ENCODE measurements around the gene RNU2-1. TPM values are rescaled to one million over a fixed set of nuclear protein-coding genes. Genes with fewer than 3 reads are reported as not detected.
"Not testable (repeated sequence)": the region's sequence is repeated elsewhere in the genome, so short reads cannot be mapped to it uniquely, and the experiment has no call there.

The RNU2-1 gene
- polyA plus RNA-seq, 1 donor = not detected

GRCh38 chr17:43216369-43216761, 17.4 kb downstream of the RNU2-1 start:
- Histone ChIP-seq H3K27ac (ENCODE audit: low read length) (peak overlapping the region; percentile 89), H3K27me3 (ENCODE audit: control insufficient read depth, insufficient read depth, low read length) (no peaks in the 10 kb centered on the region), H3K4me3 (ENCODE audit: low read length) (no peak overlapping the region), H3K36me3 (ENCODE audit: control insufficient read depth, insufficient read depth, low read length) (peaks cover 47% of the 10 kb centered on the region), H3K4me1 (ENCODE audit: control insufficient read depth, insufficient read depth, low read length) (peaks cover 58% of the 10 kb centered on the region), H3K9me3 (ENCODE audit: control insufficient read depth, low read depth, low read length) (no peaks in the 10 kb centered on the region)
- no CpG with 5 or more reads among the region's 4 CpGs for WGBS (ENCODE audit: insufficient coverage, low lambda C conversion rate)
- no peak for DNase-seq

- H3K27me3 ChIP-seq (ENCODE audit: control insufficient read depth, insufficient read depth, low read length) = no peaks in the 10 kb centered on the region
- no peak overlapping the region for H3K4me3 ChIP-seq (ENCODE audit: low read length)
- H3K4me1 ChIP-seq (ENCODE audit: control insufficient read depth, insufficient read depth, low read length) = peaks cover 66% of the 10 kb centered on the region
- peaks cover 39% of the 10 kb centered on the region for H3K36me3 ChIP-seq (ENCODE audit: control insufficient read depth, insufficient read depth, low read length)
- H3K9me3 ChIP-seq (ENCODE audit: control insufficient read depth, low read depth, low read length) = no peaks in the 10 kb centered on the region
- DNase-seq = no peak
- H3K27ac ChIP-seq (ENCODE audit: low read length) = peak overlapping the region; percentile 89
- no CpG with 5 or more reads among the region's 3 CpGs for WGBS (ENCODE audit: insufficient coverage, low lambda C conversion rate)
These were observed 18.4 kb downstream of the RNU2-1 start for GRCh38 chr17:43215341-43215740.

DNA sequence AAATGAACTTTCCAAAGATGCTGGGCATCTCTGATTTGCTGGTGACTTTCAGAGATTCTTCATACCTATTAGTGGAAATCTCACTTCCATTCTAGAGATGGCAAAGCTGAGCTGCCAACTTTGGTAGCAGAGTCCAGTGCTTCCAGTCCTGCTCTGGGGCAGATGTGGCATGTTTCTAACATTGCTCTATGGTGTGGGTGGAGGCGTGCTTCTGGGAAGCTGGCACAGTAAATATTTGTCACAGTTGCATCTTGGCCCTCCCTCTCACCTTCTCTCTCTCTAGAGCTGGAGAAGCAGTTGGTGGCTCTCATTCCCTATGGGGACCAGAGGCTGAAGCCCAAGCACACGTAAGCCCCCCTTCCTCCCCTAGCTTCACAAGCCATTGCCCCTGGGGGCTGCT, 20.2 kb downstream of the RNU2-1 start:
- peaks cover 54% of the 10 kb centered on the region for H3K4me1 ChIP-seq (ENCODE audit: control insufficient read depth, insufficient read depth, low read length)
- no peaks in the 10 kb centered on the region for H3K9me3 ChIP-seq (ENCODE audit: control insufficient read depth, low read depth, low read length)
- peak overlapping the region; percentile 95 for H3K27ac ChIP-seq (ENCODE audit: low read length)
- no peaks in the 10 kb centered on the region for H3K27me3 ChIP-seq (ENCODE audit: control insufficient read depth, insufficient read depth, low read length)
- H3K4me3 ChIP-seq (ENCODE audit: low read length) = peak overlapping the region; percentile 78
- no peak for DNase-seq
- no CpG with 5 or more reads among the region's 2 CpGs for WGBS (ENCODE audit: insufficient coverage, low lambda C conversion rate)
- peaks cover 42% of the 10 kb centered on the region for H3K36me3 ChIP-seq (ENCODE audit: control insufficient read depth, insufficient read depth, low read length)

DNA sequence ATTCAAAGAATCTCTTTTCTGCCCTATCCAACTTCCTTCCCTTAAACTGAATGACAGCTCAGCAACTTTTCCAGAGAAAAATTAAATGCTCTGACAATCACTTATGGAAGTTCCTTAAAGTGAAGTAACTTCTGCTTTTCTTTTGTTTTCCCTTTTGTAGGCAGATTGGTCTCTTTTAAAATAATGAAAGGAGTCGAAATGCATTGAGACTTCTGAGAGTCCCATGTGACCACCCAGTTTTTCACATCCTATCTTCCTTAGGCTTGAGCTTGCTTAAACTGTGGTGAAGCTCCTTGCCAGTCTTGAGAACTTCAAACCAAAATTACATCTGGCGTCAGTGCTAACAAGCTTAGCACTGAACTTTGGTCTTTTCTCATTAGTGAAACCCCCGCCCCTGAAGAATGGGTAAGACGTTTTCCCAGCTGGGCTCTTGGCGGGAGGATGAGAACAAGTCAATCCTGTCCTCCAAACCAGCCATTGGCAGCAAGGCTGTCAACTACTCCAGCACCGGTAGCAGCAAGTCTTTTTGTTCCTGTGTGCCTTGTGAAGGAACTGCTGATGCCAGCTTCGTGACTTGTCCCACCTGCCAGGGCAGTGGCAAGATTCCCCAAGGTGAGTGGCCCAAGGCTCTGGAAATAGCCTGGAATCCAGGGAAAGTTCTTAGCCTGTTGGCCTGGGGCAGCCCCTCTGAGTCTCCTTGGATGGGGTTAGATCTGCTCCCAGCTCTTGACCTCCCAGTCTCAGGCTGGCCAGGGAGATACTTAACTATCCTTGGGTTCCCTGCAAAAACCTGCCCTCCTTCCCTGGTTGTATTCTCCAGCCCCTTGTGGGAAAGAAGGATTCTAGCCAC, 20.9 kb downstream of the RNU2-1 start:
- Histone ChIP-seq H3K27me3 (ENCODE audit: control insufficient read depth, insufficient read depth, low read length) (no peaks in the 10 kb centered on the region), H3K36me3 (ENCODE audit: control insufficient read depth, insufficient read depth, low read length) (peaks cover 43% of the 10 kb centered on the region), H3K4me1 (ENCODE audit: control insufficient read depth, insufficient read depth, low read length) (peaks cover 49% of the 10 kb centered on the region), H3K4me3 (ENCODE audit: low read length) (peak overlapping the region; percentile 78), H3K27ac (ENCODE audit: low read length) (peak overlapping the region; percentile 95), H3K9me3 (ENCODE audit: control insufficient read depth, low read depth, low read length) (no peaks in the 10 kb centered on the region)
- DNase-seq = peak; percentile 52 to 77
- WGBS (ENCODE audit: insufficient coverage, low lambda C conversion rate) = no CpG with 5 or more reads among the region's 7 CpGs

GRCh38 chr17:43211480-43212402, 22.0 kb downstream of the RNU2-1 start, which contains the start of gene TMEM106A:
TMEM106A (plus strand) TSS chr17:43211875; CDS start chr17:43213042, 1,167 bp downstream.
- H3K27ac ChIP-seq (ENCODE audit: low read length) = peak within 1 kb of the TSS; percentile 95
- H3K4me1 ChIP-seq (ENCODE audit: control insufficient read depth, insufficient read depth, low read length) = peaks cover 38% of the 10 kb centered on the region
- DNase-seq = peak; percentile 80 to 90
- no CpG with 5 or more reads among the region's 54 CpGs for WGBS (ENCODE audit: insufficient coverage, low lambda C conversion rate)
- H3K27me3 ChIP-seq (ENCODE audit: control insufficient read depth, insufficient read depth, low read length) = no peaks in the 10 kb centered on the region
- H3K9me3 ChIP-seq (ENCODE audit: control insufficient read depth, low read depth, low read length) = no peaks in the 10 kb centered on the region
- H3K4me3 ChIP-seq (ENCODE audit: low read length) = peak within 1 kb of the TSS; percentile 78
- H3K36me3 ChIP-seq (ENCODE audit: control insufficient read depth, insufficient read depth, low read length) = peaks cover 51% of the 10 kb centered on the region

DNA sequence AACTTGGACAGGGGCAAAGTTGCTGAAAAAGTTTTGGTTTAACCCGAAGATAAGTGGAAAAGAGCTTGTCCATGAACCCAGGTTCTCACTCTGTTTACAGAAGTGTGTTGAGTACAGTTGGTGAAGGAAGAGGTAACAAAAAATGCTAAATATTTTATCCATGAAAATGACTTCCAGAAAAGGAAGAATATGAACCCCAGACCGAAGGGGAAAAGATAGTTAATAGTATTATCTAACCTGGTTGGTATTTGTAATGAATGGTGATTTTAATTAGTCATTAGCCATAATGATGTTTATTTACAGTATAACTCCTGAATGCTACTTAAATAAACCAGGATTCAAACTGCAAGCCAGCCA, 22.7 kb downstream of the RNU2-1 start:
- no peaks in the 10 kb centered on the region for H3K9me3 ChIP-seq (ENCODE audit: control insufficient read depth, low read depth, low read length)
- WGBS (ENCODE audit: insufficient coverage, low lambda C conversion rate) = 24% methylated on average over 2 of the region's 2 CpGs
- peak in 1 of 2 donors; percentile 22 for DNase-seq
- H3K4me3 ChIP-seq (ENCODE audit: low read length) = peak overlapping the region; percentile 78
- H3K27me3 ChIP-seq (ENCODE audit: control insufficient read depth, insufficient read depth, low read length) = no peaks in the 10 kb centered on the region
- H3K27ac ChIP-seq (ENCODE audit: low read length) = peak overlapping the region; percentile 90
- peaks cover 49% of the 10 kb centered on the region for H3K36me3 ChIP-seq (ENCODE audit: control insufficient read depth, insufficient read depth, low read length)
- H3K4me1 ChIP-seq (ENCODE audit: control insufficient read depth, insufficient read depth, low read length) = peaks cover 32% of the 10 kb centered on the region

DNA sequence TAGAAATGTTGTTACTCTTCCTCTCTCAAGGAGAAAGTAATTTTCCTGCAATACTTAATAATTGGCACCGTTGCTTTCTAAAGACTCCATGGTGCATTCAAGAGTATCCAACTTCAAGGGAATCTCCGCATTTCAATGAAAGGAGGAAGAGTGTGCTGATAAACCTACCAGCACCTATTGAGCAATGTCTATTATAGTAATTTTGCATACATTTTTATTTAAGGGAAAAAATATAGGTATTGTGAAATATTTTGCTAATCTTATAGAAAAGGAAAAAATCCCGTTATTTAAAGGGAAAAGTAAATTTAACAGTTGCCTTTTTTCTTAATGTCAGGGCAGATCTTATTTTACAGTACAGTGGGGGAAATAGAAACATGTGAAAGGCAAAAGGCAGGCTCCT, 23.2 kb downstream of the RNU2-1 start:
- Histone ChIP-seq H3K4me1 (ENCODE audit: control insufficient read depth, insufficient read depth, low read length) (peaks cover 27% of the 10 kb centered on the region), H3K9me3 (ENCODE audit: control insufficient read depth, low read depth, low read length) (no peaks in the 10 kb centered on the region), H3K36me3 (ENCODE audit: control insufficient read depth, insufficient read depth, low read length) (peaks cover 46% of the 10 kb centered on the region), H3K27ac (ENCODE audit: low read length) (peak overlapping the region; percentile 90), H3K27me3 (ENCODE audit: control insufficient read depth, insufficient read depth, low read length) (no peaks in the 10 kb centered on the region), H3K4me3 (ENCODE audit: low read length) (no peak overlapping the region)
- WGBS (ENCODE audit: insufficient coverage, low lambda C conversion rate) = 65% methylated on average over 2 of the region's 3 CpGs
- DNase-seq = no peak

GRCh38 chr17:43203013-43203412, 30.8 kb downstream of the RNU2-1 start:
- not testable (repeated sequence) for H3K27me3 ChIP-seq (ENCODE audit: control insufficient read depth, insufficient read depth, low read length); H3K4me1 ChIP-seq (ENCODE audit: control insufficient read depth, insufficient read depth, low read length); H3K9me3 ChIP-seq (ENCODE audit: control insufficient read depth, low read depth, low read length); H3K4me3 ChIP-seq (ENCODE audit: low read length)
- H3K36me3 ChIP-seq (ENCODE audit: control insufficient read depth, insufficient read depth, low read length) = peaks cover 82% of the 10 kb centered on the region
- H3K27ac ChIP-seq (ENCODE audit: low read length) = peak overlapping the region; percentile 65
- peak; percentile 25 to 54 for DNase-seq
- WGBS (ENCODE audit: insufficient coverage, low lambda C conversion rate) = no CpG with 5 or more reads among the region's 3 CpGs

DNA sequence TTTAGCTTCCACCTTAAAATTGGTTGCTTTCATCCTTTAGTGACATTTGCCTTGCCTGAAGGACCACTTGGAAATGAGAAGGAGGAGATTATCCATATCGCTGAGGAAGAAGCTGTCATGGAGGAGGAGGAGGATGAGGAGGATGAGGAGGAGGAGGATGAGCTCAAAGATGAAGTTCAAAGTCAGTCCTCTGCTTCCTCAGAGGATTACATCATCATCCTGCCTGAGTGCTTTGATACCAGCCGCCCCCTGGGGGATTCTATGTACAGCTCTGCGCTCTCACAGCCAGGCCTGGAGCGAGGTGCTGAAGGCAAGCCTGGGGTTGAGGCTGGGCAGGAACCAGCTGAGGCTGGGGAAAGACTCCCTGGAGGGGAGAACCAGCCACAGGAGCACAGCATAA, 33.6 kb downstream of the RNU2-1 start:
- DNase-seq = no peak
- no peak overlapping the region for H3K4me3 ChIP-seq (ENCODE audit: low read length)
- peaks cover 82% of the 10 kb centered on the region for H3K36me3 ChIP-seq (ENCODE audit: control insufficient read depth, insufficient read depth, low read length)
- H3K27ac ChIP-seq (ENCODE audit: low read length) = no peak overlapping the region
- no peaks in the 10 kb centered on the region for H3K27me3 ChIP-seq (ENCODE audit: control insufficient read depth, insufficient read depth, low read length)
- H3K4me1 ChIP-seq (ENCODE audit: control insufficient read depth, insufficient read depth, low read length) = peaks cover 4% of the 10 kb centered on the region
- no CpG with 5 or more reads among the region's 4 CpGs for WGBS (ENCODE audit: insufficient coverage, low lambda C conversion rate)
- H3K9me3 ChIP-seq (ENCODE audit: control insufficient read depth, low read depth, low read length) = no peaks in the 10 kb centered on the region

- no peak for DNase-seq
- Histone ChIP-seq H3K4me1 (ENCODE audit: control insufficient read depth, insufficient read depth, low read length) (peaks cover 4% of the 10 kb centered on the region), H3K27me3 (ENCODE audit: control insufficient read depth, insufficient read depth, low read length) (no peaks in the 10 kb centered on the region), H3K36me3 (ENCODE audit: control insufficient read depth, insufficient read depth, low read length) (peaks cover 83% of the 10 kb centered on the region), H3K4me3 (ENCODE audit: low read length) (no peak overlapping the region), H3K9me3 (ENCODE audit: control insufficient read depth, low read depth, low read length) (no peaks in the 10 kb centered on the region), H3K27ac (ENCODE audit: low read length) (no peak overlapping the region)
- WGBS (ENCODE audit: insufficient coverage, low lambda C conversion rate) = no CpG with 5 or more reads among the region's 2 CpGs
These were observed 34.1 kb downstream of the RNU2-1 start for GRCh38 chr17:43199633-43200032.
